Osteocyte (in vitro differentiated cells): ENCODE measurements around the gene PPP1R12B. TPM values are rescaled to one million over a fixed set of nuclear protein-coding genes. Genes with fewer than 3 reads are reported as not detected.
A peak's percentile ranks its signal among the peaks of the same experiment; 100 is the strongest.

Experiments
- DNase-seq: peaks from one replicate; pipeline ENCODE4 v3.0.0; 2021; ENCODE audit warnings: mixed read lengths; ENCODE audit not compliant: unreplicated experiment; ENCODE audit errors: extremely low spot score
- H3K27ac Mint-ChIP-seq: one replicate; pipeline ENCODE4 v1.8.0; 2021; ENCODE audit warnings: mild to moderate bottlenecking, mixed read lengths; ENCODE audit not compliant: unreplicated experiment
- H3K27me3 Mint-ChIP-seq: one replicate; pipeline ENCODE4 v1.8.0; 2021; ENCODE audit warnings: mixed read lengths; ENCODE audit not compliant: unreplicated experiment
- H3K36me3 Mint-ChIP-seq: one replicate; pipeline ENCODE4 v1.8.0; 2021; ENCODE audit warnings: mixed read lengths; ENCODE audit not compliant: unreplicated experiment
- H3K4me1 Mint-ChIP-seq: one replicate; pipeline ENCODE4 v1.8.0; 2021; ENCODE audit warnings: mixed read lengths; ENCODE audit not compliant: unreplicated experiment
- H3K4me3 Mint-ChIP-seq: one replicate; pipeline ENCODE4 v1.8.0; 2021; ENCODE audit warnings: mild to moderate bottlenecking, moderate library complexity, mixed read lengths; ENCODE audit not compliant: unreplicated experiment
- H3K9me3 Mint-ChIP-seq: one replicate; pipeline ENCODE4 v1.8.0; 2021; ENCODE audit warnings: mixed read lengths; ENCODE audit not compliant: unreplicated experiment
- total RNA-seq: library from RNA; stranded (reverse); gene quantifications from 2 replicates; pipeline ENCODE4 v1.2.1, GENCODE V29; 2021
- TF ChIP-seq, protein P1 (sequence below): fragments of 200-600 bp; sonication (generic); IDR thresholded peaks from 2 replicates; pipeline ENCODE4 v1.5.0; 2021; ENCODE audit warnings: antibody characterized with exemption, mild to moderate bottlenecking, moderate library complexity

PPP1R12B gene
- total RNA-seq, 1 donor from 2014 or later, result 14.6 TPM

DNA sequence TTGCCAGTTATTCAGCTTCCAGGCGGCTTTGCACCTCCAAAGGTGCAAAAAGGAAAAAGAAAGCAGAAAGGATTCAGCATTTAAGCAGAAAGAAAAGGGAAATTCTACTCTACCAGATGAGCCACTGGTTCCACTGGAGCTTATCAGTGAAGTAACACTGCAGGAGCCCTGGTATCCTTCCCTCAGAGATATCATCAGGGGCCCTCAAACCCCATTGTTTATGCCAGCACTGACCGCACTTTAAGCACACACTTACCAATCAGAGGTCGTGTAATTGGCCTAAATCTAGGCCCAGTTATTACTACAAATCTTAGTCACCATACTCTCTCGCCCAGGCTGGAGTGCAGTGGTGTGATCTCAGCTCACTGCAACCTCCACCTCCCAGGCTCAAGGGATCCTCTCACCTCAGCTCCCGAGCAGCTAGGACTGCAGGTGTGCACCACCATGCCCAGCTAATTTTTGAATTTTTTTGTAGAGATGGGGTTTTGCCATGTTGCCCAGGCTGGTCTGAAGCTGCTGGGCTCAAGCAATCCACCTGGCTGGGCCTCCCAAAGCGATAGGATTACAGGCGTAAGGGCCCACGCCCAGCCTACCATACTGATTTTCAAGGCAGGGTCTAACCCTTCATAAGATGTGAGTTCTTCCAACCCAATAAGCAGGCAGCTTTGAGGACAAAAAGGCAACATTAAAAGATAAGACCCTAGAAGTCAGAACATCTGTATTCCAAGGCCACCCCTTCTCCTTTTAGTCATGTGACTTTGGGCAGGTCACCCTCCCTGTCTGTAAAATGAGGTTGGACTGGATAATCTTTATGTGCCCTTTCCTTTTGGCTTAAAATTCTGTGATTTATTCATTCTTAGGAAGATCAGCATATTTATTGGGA, 236.4 kb downstream of the PPP1R12B start:
- TF ChIP-seq, protein P1, sequence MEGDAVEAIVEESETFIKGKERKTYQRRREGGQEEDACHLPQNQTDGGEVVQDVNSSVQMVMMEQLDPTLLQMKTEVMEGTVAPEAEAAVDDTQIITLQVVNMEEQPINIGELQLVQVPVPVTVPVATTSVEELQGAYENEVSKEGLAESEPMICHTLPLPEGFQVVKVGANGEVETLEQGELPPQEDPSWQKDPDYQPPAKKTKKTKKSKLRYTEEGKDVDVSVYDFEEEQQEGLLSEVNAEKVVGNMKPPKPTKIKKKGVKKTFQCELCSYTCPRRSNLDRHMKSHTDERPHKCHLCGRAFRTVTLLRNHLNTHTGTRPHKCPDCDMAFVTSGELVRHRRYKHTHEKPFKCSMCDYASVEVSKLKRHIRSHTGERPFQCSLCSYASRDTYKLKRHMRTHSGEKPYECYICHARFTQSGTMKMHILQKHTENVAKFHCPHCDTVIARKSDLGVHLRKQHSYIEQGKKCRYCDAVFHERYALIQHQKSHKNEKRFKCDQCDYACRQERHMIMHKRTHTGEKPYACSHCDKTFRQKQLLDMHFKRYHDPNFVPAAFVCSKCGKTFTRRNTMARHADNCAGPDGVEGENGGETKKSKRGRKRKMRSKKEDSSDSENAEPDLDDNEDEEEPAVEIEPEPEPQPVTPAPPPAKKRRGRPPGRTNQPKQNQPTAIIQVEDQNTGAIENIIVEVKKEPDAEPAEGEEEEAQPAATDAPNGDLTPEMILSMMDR, result no peak
- Mint-ChIP-seq H3K27me3 (no peaks in the 10 kb centered on the region), H3K4me3 (no peak overlapping the region), H3K36me3 (peaks cover 11% of the 10 kb centered on the region), H3K9me3 (no peaks in the 10 kb centered on the region), H3K4me1 (peaks cover 56% of the 10 kb centered on the region), H3K27ac (no peak overlapping the region)
- no peak for DNase-seq

DNA sequence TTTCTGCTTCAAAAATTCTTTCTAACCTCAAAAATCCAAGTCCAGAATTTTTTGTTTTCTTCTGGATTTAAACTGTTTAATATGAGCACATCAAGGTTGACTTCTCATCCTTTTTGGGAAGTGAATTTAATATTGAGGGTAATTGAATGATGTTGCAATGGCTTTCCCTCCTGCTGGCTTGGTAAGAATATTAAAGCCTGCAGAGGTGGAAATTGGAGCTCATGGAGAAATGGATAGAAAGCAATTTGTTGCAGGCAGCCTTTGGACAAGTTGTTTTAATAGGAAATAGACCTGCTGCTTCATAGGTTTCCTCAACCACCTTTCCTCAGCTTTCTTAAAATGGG, 237.1 kb downstream of the PPP1R12B start:
- Mint-ChIP-seq H3K27me3 (no peaks in the 10 kb centered on the region), H3K9me3 (no peaks in the 10 kb centered on the region), H3K4me3 (no peak overlapping the region), H3K27ac (no peak overlapping the region), H3K36me3 (peaks cover 11% of the 10 kb centered on the region), H3K4me1 (peaks cover 52% of the 10 kb centered on the region)
- TF ChIP-seq, protein P1, result no peak
- DNase-seq, result no peak

DNA sequence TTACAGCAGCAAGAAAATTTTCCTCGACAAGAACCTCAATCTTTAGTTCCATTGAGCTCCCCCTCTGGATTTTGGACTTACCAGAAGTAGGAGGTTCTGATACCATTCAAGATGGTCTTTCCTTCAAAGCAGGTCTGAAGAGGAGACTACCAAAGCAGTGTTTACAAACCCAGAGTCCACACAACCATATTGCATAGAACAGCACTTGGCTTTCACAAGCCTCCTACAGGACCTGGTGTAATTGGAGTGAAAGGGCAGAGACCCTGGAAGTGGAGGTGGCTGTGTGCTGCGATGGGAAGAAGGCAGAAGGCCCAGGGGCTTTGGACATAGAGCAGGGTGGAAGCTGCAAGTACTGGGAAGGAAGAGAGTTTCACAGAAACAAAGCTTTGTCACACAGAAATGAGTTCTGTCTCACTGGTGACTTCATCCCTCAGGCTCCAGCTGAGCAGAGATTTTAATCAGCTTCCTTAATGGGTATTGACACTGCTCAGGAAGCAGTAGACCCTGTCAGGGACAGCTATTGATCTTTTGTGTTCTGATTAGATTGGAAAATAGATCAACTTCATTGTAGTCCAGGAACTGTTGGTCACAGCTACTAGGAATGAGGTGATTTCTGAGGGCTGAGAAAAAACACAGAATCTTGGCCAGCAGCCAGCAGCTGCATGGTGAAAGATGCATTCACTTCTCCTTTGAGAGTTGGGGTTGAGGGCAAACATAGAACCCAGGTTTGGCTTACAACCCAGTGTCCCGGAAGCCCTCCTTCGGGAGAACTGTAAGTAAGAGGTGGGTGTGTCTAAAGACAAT, 237.7 kb downstream of the PPP1R12B start:
- DNase-seq, result no peak
- H3K4me1 Mint-ChIP-seq, result peaks cover 50% of the 10 kb centered on the region
- no peaks in the 10 kb centered on the region for H3K9me3 Mint-ChIP-seq
- peak overlapping the region; percentile 45 for H3K27ac Mint-ChIP-seq
- no peaks in the 10 kb centered on the region for H3K27me3 Mint-ChIP-seq
- H3K4me3 Mint-ChIP-seq, result no peak overlapping the region
- H3K36me3 Mint-ChIP-seq, result peaks cover 9% of the 10 kb centered on the region
- TF ChIP-seq, protein P1, result no peak

DNA sequence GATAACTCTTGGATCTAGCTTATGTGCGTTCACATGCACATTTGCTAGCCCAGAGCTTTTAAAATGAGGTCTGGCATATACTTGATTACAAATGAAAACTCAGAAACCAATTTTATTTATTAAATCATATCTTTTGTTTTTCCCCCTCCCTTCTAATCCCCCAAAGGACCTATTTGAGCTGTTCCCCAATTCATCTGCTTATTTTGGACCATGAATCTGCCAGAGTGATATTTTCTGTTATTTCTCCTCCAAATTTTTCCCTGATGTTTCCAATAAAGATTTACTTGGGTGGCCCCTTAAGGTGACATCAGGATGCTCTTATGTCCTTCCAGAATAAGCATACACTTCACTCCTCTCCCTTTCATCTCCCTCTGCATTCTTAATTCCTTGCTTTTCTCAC, 238.4 kb downstream of the PPP1R12B start:
- Mint-ChIP-seq H3K4me1 (peaks cover 50% of the 10 kb centered on the region), H3K4me3 (no peak overlapping the region), H3K27me3 (no peaks in the 10 kb centered on the region), H3K27ac (no peak overlapping the region), H3K9me3 (no peaks in the 10 kb centered on the region), H3K36me3 (peaks cover 5% of the 10 kb centered on the region)
- TF ChIP-seq, protein P1, result no peak
- DNase-seq, result no peak
